ENCODE data around the gene YPEL2.

DNA sequence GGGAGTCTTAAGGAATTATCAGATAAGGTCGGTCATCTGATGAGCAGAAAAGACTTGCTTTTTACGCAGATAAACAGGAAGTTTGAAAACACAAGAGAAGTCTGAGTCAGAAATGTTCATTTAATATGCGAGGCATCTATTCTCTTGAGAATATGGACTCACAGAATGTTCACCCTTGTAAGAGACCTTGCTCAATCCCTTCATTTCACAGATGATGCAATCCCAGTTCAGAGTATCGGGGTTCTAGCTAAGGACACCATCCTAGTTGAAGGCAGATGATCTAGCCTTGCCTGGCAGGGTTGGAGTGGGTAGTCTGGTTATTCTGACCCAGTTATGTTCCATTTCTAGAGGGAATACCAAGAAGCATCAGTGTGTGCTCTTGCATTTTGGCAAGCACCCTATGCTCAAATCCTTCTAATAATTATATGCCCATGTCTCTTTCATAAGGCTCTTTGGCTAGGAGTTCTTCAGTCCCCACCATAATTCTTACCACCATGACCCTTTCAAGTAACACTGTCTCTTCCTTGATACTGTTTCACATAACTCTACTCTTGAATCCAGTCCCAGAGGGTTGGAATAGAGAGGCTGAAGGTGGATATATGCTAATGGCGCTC is 42.5 kb downstream of the YPEL2 start:
- TF ChIP-seq CTCF (IDR thresholded peaks at IDR 0.05) (no peak), ZFX (IDR thresholded peaks at IDR 0.05; ENCODE audit: borderline replicate concordance) (no peak)
